Thyroid gland (tissue), 4 donors: ENCODE measurements around the gene GLI3. TPM values are rescaled to one million over a fixed set of nuclear protein-coding genes. Genes with fewer than 3 reads are reported as not detected.

Experiments
- DNase-seq, 2 donors: peaks; one replicate each; pipeline ENCODE4 v3.0.0-alpha.2; 2019
- H3K27ac ChIP-seq, 3 donors: fragments of 200-600 bp; sonication (generic); 1 replicate in 2 of 3; 2 replicates in 1 of 3; pipeline ENCODE4 v1.5.1; 2016 to 2019; ENCODE audit warnings: mild to moderate bottlenecking in 1 of 3, moderate library complexity in 1 of 3
- H3K27me3 ChIP-seq: fragments of 200-600 bp; sonication (generic); one replicate; pipeline ENCODE4 v1.5.1; 2019
- H3K36me3 ChIP-seq, 2 donors: fragments of 200-600 bp; sonication (generic); one replicate each; pipeline ENCODE4 v1.5.1; 2016 to 2019
- H3K4me1 ChIP-seq, 2 donors: fragments of 200-600 bp; sonication (generic); one replicate each; pipeline ENCODE4 v1.5.1; 2017 to 2019
- H3K4me3 ChIP-seq, 3 donors: fragments of 200-600 bp; sonication (generic); replicated peaks in 1 of 3; 1 replicate in 2 of 3; 2 replicates in 1 of 3; pipeline ENCODE4 v1.5.1; 2016; ENCODE audit warnings: mild to moderate bottlenecking in 1 of 3
- H3K9me3 ChIP-seq: fragments of 200-600 bp; sonication (generic); one replicate; pipeline ENCODE4 v1.5.1; 2017
- CTCF ChIP-seq, 6 experiments: fragments of 200-600 bp in 3 of 6; fragments of 450-650 bp in 3 of 6; sonication (generic) in 3 of 6; IDR thresholded peaks; one replicate each; pipeline ENCODE4 v1.5.1; 2016 to 2019; ENCODE audit warnings: antibody characterized with exemption in 6 of 6, mild to moderate bottlenecking in 2 of 6, inconsistent platforms in 1 of 6, moderate library complexity in 1 of 6
- POLR2A ChIP-seq, 2 donors: fragments of 450-650 bp; IDR thresholded peaks; one replicate each; pipeline ENCODE4 v1.6.1; 2017; ENCODE audit warnings: antibody characterized with exemption in 2 of 2, mild to moderate bottlenecking in 2 of 2, moderate library complexity in 1 of 2
- WGBS, 2 donors: methylation state at CpG; one replicate each; pipeline ENCODE4 v1.1.5; 2017; 5-methylcytosine and 5-hydroxymethylcytosine counted together
- intact Hi-C: fragments of 100-400 bp; cut with DNase I; formaldehyde crosslinking; loops from one replicate; pipeline ENCODE4 v1.15.1; 2023
- total RNA-seq, 4 donors: library from RNA; depleted of rRNA; stranded (reverse); fragments of >200 nt; gene quantifications; one replicate each; pipeline ENCODE4 v1.2.3, GENCODE V29; 2016

GLI3 gene
- total RNA-seq, 4 donors from 2014 or later, result 10.1 to 15.6 (median 13.6) TPM

GRCh38 chr7:42144604-42145003 is 92.4 kb downstream of the GLI3 start:
- no peaks in the 10 kb centered on the region for H3K36me3 ChIP-seq
- H3K27me3 ChIP-seq, result no peaks in the 10 kb centered on the region
- H3K9me3 ChIP-seq, result no peaks in the 10 kb centered on the region
- H3K4me1 ChIP-seq, result peaks cover 3 to 5% of the 10 kb centered on the region in 2 donors
- WGBS, 2 donors, result 68 to 74% methylated on average over 4 of the region's 4 CpGs
- no peak for DNase-seq
- no peak overlapping the region for H3K4me3 ChIP-seq
- no peak for TF ChIP-seq CTCF (IDR thresholded peaks at IDR 0.05)
- no peak for TF ChIP-seq POLR2A (IDR thresholded peaks at IDR 0.05)
- intact Hi-C loops, result no loop called here
- no peak overlapping the region for H3K27ac ChIP-seq

DNA sequence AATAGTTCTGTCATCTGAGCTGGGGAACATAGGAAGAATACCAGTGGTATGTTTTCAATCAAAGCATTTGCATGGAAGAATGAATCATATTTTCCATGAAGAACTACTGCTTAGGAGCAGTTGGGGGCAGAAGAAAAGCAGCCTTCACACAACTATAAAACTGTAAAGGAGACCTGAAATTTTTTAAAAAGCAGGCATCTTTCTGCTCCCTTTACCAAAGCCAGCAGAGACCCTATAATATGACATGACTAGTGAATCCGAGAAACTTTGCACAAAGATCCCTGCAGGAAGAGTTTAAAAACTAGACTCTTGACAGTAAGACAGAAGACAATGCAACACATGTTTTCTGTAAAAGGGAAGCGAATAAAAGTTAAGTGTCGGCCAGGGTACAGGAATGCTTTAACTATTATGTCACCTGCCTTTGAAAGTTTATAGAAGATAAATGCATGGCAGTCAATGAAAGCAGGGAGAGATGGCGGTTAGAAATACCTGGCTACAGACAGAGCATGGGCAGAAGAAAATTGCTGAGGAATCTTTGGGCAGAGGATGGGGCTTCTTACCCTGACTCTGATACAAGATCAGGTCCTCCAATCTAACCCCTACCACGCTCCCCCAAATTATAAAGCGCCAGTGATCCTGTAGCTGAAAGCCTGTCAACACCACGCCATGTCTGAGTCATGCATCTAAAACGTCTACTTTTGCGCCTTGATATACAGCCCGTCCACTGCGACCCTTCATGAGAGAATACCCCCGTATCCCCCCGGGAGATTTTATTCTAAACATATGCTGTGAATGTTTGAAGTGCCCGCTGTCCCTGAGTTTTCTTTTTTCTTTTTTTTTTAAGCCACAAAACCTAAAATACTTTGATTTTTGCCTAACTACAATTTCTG is 93.1 kb downstream of the GLI3 start:
- TF ChIP-seq POLR2A (IDR thresholded peaks at IDR 0.05) (no peak), CTCF (IDR thresholded peaks at IDR 0.05) (no peak)
- DNase-seq, result no peak
- H3K36me3 ChIP-seq, result no peaks in the 10 kb centered on the region
- no peak overlapping the region for H3K27ac ChIP-seq
- peaks cover 2 to 5% of the 10 kb centered on the region in 2 donors for H3K4me1 ChIP-seq
- no peaks in the 10 kb centered on the region for H3K27me3 ChIP-seq
- no peak overlapping the region for H3K4me3 ChIP-seq
- H3K9me3 ChIP-seq, result no peaks in the 10 kb centered on the region
- intact Hi-C loops, result no loop called here
- WGBS, 2 donors, result 84 to 85% methylated on average over 14 of the region's 14 CpGs

- no peak overlapping the region for H3K4me3 ChIP-seq
- H3K4me1 ChIP-seq, result peaks cover 19 to 23% of the 10 kb centered on the region in 2 donors
- no peaks in the 10 kb centered on the region for H3K36me3 ChIP-seq
- H3K27me3 ChIP-seq, result no peaks in the 10 kb centered on the region
- H3K27ac ChIP-seq, result no peak overlapping the region
- 85 to 88% methylated on average over 4 of the region's 4 CpGs for WGBS, 2 donors
- TF ChIP-seq POLR2A (IDR thresholded peaks at IDR 0.05) (no peak), CTCF (IDR thresholded peaks at IDR 0.05) (no peak)
- no peaks in the 10 kb centered on the region for H3K9me3 ChIP-seq
- intact Hi-C loops, result no loop called here
- no peak for DNase-seq
Measured at GRCh38 chr7:42142089-42142488, 94.9 kb downstream of the GLI3 start.

GRCh38 chr7:42139751-42140150 is 97.3 kb downstream of the GLI3 start:
- intact Hi-C loops, result no loop called here
- WGBS, 2 donors, result 96 to 97% methylated on average over 4 of the region's 4 CpGs
- H3K4me1 ChIP-seq, result peaks cover 21 to 27% of the 10 kb centered on the region in 2 donors

More at GRCh38 chr7:42139751-42140150, 97.3 kb downstream of the GLI3 start:
- Histone ChIP-seq H3K27ac (no peak overlapping the region), H3K9me3 (no peaks in the 10 kb centered on the region), H3K36me3 (no peaks in the 10 kb centered on the region), H3K27me3 (no peaks in the 10 kb centered on the region), H3K4me3 (no peak overlapping the region)
- no peak for DNase-seq
- no peak for TF ChIP-seq CTCF (IDR thresholded peaks at IDR 0.05)
- no peak for TF ChIP-seq POLR2A (IDR thresholded peaks at IDR 0.05)
